Retina (tissue), 1 donor: ENCODE data around the gene DMD.

Experiments used
- DNase-seq: peaks from one replicate; pipeline ENCODE4 v3.0.0-alpha.2; 2016

Gene DMD

DNA sequence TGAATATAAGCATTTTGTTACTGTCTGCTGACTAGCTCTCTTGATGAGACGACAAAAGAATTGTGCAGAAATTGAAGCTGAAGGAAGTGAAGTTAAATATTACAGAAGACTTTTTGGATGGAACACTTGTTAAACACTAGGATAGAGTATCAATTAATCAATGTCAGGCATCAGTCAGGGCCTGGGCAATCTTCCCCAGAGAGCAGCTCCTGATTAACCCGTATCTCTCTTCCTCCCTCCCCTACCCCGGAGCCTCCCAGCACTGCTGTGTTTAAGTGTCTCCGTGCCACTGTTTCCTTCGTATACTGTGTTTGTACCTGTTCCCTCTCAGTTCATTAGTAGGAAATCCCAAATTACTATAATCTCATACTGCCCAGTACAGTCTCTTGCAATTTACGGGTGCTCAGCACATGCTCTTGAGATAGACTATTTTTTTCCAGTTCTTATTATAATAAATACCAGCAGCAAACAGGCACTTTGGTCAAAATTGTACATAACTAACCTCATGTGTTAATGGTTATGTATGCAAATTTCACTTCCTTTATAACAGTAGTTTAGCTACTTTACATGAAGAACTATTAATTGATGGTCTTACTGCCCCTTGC lies 1373.8 kb downstream of the DMD start:
- no peak for DNase-seq

DNA sequence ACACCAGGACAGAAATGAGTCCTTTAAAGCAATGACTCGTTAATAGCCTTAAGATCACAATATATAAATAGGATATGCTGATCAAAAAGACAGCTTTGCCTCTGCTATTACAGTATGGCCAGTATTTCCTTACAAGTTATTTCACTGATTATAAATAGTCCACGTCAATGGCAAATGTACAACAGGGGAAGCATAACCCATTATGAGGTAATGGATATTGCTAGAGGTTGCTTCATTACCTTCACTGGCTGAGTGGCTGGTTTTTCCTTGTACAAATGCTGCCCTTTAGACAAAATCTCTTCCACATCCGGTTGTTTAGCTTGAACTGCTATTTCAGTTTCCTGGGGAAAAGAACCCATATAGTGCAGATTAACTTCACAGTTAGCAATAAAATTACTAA lies 1374.9 kb downstream of the DMD start:
- no peak for DNase-seq

DNA sequence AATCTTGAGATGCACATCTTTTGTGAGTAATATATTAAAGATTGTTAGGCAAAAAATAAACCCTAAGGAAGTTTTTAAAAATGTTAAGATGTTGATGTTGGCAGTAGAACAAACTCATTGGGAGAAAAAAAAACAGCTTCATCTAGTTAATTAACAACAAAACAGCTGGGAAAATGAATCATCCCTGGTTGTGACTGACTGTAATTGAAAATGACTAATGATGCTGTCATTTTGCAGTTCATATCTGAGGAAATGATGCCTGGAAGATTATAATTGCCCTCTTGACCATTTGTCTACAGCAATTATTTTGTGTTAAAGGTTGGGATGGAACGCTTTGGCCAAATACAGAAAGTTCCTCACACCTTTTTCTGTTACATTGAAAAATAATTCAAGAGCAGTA lies 1379.1 kb downstream of the DMD start:
- no peak for DNase-seq

DNA sequence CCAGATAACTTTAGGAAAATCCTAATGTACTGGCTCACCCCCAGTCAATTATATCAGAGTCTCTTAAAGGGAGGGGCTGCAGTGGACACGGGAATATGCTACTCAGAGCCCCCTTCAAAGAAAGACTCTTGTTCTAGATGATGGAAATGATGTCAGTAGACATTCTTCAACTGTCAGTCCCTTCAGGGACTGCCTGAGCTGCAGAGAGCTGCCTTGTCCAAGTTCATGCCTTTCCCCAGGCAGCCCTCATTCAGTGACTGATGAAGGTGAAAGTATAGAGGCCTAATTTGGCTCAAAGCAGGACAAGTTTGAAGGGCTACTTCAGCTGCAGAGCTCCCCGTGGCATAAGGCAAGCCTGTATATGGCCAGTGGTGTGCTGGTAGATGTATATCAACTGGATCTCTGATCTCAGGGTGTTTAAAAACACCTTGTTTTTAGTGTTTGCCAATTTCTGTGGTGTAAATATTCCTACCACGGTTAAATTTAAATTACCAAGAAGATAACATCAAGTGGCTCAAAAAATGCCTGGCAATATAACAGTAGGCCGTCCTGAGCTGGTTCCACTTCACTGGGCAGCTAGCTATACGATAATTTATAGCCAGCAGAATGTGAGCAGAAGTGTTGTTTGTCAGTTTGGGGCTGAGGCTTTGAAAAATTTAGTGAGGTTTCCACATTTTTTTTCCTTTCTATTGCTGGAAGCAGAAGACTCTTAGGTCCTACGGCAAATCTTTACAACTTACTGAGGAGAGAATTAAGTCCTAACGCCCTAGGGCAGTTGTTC lies 1390.7 kb downstream of the DMD start:
- DNase-seq = no peak

DNA sequence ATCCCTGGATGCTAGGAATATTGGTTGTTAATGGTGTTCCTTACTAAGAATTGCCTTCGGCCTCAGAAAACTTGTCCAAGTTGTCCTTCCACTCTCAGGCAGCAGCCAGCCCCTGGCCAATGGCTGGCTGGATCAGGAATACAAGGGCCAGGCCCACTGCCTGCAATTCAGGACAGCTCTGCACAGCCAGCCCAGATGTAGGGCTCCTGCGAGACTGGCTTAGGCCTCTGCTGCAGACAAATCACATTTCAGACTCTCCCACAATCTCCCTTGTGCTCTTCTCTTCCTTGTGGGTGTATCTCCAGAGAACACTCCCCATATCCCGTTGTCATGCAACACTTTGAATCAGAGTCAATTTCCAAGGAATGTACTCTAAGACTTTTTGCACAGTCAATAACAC lies 1391.9 kb downstream of the DMD start:
- no peak for DNase-seq

DNA sequence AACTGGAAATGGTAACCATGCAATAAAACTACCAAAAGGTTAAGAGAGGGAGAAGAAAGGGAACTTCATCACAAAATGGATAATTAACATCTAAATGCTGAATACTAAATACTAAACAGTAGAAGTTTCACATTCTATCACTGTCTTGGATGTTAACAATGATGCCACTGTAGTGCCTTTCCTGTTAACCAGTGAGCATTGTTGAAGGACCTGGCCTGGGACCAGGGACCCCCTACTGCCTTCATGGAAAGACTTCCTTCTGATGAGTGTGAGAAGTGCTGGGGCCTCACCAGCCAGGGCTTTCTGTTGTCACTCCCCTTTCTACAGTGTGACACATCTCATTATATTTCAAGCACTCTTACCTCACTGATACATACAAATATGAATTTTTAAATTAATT lies 1400.2 kb downstream of the DMD start:
- no peak for DNase-seq

DNA sequence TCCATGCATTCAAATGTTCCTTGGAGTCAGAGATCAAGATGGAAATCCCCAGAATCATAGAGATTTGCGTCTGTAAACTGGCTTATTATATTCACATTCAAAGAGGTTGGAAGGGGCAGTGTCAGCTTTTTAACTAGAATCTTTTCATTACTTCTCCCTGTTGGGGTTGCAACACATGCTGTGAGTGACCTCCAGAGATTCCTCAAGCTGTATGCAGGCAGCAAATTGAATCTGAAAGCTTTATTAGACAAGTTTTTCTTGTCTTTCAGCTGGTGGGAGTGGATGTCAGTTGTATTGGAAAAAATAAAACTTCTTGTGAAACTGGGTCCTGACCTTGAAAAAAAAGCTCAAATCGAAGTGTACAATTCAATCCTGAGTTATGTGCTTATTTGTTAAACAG lies 1403.0 kb downstream of the DMD start:
- DNase-seq = no peak

DNA sequence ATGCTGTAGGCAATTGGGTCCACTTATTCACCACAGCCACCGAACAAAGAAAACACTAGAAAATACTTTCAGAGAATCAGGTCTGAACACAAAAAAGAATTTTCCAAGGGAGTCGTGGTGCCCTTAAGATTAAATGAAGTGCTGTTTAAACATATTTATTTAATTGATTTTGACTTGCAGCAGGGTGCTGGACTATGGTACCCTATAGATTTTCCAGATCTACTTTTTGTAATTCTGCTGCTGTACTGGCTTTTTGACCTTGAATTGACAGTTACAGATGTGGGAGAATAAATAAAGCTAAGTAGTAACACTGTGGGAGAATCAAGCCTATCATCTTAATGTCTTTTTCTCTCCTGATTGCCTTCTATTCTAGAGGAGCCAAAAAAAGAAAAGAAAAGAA lies 1404.2 kb downstream of the DMD start:
- DNase-seq = no peak

DNA sequence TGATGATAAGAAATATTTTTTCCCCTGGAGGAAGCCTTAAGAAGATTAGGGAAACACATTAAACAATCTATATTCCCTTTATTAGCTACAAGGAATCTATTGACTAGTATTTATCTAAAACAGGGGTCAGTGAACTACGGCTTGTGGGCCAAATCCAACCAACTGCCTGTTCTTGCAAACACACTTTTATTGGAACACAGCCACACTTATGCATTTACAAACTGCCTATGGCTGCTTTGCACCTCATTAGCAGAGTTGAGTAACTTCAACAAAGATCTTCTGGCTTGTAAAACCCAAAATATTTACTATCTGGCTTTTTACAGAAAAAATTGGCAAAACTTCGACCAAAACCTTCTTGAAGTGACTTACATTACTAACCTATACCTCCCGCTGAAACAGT lies 1405.6 kb downstream of the DMD start:
- DNase-seq = no peak

DNA sequence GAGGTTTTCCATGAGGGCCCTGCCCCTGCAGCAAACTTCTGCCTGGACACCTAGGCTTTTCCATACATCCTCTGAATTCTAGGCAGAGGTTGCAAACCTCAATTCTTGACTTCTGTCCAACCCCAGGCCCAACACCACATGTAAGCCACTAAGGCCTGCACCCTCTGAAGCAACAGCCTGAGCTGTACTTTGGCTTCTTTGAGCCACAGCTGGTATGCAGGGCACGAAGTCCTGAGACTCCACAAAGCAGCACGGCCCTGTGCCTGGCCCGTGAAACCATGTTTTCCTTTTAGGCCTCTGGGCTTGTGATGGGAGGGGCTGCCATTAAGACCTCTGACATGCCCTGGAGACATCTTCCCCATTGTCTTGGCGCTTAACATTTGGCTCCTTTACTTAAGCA lies 1411.1 kb downstream of the DMD start:
- no peak for DNase-seq

DNA sequence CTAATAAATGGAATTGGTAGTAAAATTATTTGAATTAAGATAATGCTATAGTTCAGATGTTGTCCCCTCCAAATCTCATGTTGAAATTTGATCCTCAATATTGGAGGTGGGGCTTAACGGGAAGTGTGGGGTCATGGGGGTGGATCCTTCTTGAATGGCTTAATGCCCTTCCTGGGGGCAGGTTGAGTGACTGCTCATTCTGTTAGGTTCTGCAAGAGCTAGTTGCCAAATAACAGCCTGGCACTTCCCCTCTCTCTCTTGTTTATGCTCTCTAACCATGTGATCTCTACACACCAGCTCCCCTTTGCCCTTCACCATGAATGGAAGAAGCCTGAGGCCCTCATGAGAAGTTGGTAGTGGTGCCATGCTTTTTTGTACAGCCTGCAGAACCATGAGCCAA lies 1414.7 kb downstream of the DMD start:
- DNase-seq = no peak

DNA sequence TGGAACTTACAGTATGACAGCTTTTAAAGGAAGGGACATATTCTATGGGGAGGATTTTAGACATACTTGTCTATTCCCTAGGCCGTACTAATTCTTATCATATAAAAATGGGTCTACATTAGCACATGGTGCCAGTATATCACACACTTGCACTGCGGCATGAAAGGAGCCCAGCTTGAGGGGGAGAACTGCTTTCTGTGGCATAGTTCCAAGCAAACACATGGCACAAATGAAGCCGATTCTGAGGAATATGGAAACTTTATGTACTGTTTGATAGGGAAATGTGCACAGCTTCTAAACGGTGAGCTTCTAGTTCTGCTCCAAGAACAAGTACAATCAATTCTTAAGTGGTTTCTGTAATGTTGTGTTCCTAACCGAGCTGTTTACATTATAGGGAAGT lies 1463.9 kb downstream of the DMD start:
- DNase-seq = no peak

DNA sequence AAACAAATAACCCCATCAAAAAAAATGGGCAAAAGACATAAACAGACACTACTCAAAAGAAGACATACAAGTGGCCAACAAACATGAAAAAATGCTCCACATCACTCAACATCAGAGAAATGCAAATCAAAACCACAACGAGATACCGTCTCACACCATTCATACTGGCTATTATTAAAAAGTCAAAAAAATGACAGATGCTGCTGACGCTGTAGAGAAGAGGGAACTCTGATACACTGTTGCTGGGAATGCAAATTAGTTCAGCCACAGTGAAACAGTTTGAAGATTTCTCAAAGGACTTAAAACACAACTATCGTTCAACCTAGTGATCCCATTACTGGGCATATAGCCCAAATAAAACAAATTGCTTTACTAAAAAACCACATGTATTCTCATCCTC lies 1468.3 kb downstream of the DMD start:
- DNase-seq = no peak

DNA sequence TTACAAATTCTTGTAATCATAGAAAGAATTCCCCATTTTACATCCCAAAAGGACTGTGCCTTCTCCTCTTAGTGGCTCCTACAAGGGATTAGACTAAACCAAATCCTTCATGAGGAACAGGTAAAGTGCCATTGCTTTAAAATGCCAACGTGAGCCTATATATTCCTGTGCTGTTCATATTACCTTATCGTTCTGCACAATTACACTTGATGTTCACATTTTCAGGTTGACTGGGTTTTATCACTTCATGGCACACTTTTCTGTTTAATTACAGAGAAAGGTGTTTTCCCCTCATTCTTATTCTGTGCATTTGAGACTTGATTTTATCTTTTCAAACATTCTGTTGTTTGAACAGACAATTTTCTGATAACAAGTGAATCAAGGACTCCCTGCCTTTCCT lies 1493.9 kb downstream of the DMD start:
- no peak for DNase-seq

DNA sequence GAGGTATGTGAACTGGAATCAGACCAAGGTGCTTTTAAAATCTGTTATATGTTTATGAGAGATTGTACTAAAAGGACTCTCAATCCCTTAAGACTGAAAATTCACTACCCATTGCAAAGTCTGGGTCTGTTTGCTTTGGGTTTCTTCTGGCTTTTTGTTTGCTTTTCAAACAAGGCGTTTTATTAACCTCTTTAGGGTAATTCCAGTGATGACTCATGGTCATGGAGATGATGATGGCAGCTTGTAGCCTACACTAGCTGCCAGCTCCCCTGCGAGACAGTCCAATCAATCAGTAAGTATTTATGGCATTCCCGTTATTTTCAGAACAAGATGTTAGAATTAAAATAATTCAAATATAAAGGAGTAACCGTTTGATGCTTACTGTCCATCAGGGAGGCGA lies 1495.7 kb downstream of the DMD start:
- DNase-seq = no peak

DNA sequence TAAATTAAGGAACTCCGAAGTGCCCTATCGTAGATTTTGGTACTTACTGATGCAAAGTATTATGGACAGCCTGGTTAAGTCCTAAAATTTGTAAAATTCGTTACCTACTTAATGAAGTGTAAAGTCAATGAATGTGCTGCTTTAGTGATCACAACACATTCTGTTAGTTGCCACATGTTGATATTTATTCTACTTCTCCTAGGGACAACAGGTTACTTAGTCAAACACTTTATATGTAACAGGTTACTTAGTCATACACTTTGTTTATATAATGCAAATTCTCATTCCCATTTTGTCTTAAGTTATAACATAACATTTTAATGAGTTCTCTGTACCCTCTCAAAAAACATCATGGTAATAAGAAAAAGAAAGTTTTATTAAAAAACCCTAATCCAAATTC lies 1496.6 kb downstream of the DMD start:
- no peak for DNase-seq

DNA sequence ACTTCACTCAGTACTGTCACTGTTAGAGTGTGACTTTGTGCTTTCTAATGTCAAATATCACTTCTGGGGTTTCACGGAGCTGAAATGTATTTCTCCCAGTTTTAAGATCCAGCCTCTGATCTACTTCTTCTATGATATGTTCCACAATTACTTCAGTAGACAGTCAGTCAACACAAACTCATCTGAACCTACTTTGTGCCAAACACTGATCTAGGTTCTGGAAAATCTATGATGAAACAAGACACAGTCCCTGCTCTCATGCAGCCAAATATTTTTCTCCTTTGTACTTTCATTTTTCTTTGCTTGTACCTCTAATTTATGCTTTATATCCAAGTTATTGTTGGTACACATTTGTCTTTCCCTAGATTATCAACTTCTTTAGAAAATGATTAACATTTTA lies 1498.2 kb downstream of the DMD start:
- no peak for DNase-seq

DNA sequence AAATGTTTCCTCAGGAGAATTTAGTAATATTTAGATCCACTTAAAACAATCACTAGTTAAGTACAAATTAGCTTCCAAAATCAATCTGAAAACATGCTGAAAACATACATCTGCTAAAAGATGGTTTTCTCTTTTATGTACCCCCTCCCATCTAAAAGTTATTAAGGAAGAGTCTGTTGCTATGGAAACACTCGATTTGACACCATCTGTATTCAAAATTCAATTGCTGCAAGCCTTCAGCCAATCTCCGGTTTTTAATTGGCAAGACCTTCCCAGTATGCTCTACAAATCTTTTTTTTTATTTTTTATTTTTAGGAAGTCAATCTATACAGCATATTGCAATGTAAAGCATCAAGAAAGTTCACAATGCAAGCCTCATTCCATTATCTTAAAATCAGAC lies 1500.2 kb downstream of the DMD start:
- no peak for DNase-seq

DNA sequence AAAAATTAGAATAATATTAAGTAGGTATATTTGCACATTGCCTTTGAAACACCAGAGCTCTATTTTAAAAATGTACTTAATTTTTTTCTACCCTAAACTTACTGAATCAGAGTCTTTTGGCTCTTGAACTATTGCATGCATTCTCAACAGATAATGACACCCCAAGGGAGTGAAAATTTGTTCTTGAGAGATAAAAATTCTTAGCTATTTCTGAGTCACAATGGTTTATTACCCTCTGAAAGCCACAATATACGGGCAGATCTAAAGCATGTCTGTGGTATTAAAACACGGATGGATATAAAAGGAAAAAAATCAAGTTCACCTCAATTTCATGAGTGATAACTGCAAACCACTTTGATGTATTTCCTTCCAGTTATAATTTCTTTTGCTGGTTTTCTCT lies 1503.2 kb downstream of the DMD start:
- DNase-seq = no peak

DNA sequence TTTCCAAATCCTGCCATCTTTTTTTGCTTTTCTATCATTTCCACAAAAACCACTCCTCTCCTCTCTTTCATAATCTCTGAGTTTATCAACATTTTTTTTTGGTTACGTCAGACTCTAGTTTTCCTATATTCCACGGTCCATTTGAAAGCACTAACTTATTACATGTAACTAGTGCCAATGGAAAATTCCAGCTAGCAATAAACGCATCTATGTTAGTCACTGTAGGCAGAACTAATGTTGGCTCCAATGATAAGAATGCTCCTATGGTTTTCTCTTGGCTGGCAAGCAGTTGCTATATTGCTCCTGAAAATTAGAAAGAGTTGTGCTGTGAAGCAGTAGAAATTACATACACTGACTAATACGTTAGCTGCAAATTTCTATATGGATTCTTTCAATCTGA lies 1504.9 kb downstream of the DMD start:
- DNase-seq = no peak

DNA sequence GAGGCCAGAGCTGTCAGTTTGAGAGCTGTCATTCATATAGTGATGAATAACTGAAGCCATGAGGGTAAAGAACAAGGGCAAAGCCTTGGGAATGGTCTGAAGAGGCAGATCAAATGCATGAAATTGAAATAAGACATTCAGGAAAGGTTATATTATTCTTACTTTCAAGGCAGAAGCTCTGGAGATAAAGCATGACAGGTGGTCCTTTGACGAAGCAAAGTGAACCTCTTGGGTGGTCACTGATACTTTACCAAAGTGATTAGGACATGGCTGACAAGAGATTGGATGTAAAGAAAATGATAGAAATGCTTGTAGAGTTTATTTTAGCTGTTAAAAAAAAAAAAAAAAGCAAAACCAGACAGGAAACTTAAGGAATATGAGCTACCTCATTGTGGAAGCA lies 1505.5 kb downstream of the DMD start:
- no peak for DNase-seq

DNA sequence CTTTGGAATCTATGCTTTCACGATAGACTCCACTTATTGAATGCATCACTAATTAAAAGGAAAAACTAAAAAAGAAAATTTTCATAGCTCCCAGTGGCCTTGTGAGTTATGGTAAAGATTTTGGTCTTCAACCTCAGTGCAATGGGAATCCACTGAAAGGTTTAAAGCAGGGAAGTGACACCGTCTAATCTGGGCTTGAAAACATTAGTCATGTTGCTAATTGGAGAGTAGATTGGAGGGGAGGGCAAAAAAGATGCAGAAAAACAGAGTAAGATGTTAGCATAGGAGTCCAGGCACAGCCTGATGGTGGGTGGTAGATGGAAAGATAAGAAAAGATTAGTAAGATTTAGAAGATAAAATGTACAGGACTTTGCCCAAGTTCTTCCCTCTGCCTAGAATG lies 1506.4 kb downstream of the DMD start:
- DNase-seq = no peak

DNA sequence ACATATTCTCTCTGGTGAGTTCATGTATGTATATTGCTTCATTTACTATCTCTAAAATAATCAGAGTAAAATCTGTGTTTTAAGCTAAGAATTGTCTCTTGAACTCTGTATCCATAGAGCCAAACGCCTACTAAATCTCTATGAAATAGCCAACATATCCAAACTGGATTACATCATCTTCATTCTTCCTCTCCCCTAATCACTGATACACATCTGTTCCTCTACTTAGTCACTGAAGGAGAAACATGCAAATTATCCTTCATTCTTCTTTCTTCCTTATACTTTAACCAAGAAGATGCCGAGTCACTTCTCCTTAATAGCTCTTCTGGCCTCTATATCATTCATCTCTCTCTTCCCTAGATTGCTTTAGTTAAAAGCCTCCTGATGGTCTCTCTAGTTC lies 1509.1 kb downstream of the DMD start:
- DNase-seq = no peak

DNA sequence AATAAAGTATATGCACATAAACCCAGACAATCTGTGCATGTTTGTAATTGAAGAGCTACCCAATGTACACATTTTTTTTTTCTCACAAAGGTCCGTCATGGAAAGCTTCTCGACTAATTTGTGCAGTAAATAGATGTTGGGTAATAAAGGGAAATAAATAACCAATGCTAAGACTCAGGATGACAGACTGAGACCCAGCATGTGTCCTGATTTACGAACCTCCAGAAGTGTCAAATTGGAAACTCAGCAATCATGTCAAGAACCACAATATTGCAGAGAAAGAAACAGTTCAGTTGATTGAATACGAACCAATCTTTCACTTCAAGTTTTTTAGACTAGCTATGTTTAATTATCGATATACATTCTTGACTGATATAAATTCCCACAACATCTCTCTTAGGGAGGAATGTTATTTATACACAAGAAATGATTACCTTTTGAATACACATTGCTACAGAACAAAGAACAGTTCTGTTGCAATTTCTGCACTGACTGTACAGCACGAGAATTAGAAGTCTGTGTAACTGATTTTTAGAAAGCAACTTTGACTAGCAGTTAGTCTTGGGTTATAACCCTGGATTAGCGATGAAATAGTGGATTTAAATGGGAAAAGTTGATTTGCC lies 1513.9 kb downstream of the DMD start:
- DNase-seq = no peak

DNA sequence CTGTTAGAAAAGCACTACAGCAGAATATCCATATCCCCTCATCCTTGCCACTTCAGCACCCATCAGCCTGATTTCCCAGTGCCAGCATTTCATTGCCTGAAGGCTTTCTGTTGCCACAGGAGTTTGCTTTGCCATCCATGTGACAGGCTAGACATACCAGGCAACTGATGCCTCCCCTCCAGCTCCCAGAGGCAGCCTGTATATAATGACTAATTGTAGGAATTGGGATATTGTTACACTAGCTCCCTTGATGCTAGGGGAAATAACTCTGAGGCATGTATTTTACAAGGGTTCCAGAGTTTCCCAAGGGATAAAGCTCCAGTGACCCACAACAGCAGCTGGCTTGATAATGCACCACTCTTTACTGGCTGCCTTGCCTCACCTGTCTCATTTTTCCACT lies 1531.5 kb downstream of the DMD start:
- DNase-seq = no peak
